DMS53 treated with DMSO at 0.1 percent for 48 hours (cell line): Measurements from ENCODE around the gene PIGU.

ENCODE experiments used
- DNase-seq: peaks from one replicate; lab custom pipeline; 2025; ENCODE audit not compliant: unreplicated experiment; lab: John Stamatoyannopoulos, UW

The PIGU gene

GRCh38 chr20:34560141-34560523 lies 116.8 kb downstream of the PIGU start:
- DNase-seq = no peak

- no peak for DNase-seq
Measured at GRCh38 chr20:34559311-34560140, 117.4 kb downstream of the PIGU start.

GRCh38 chr20:34558320-34559218 lies 118.3 kb downstream of the PIGU start, which contains the start of gene MAP1LC3A:
Gene MAP1LC3A (plus strand): TSS chr20:34558718. CDS start chr20:34558869, 151 bp downstream.
- DNase-seq = peak; percentile 84

- DNase-seq = peak; percentile 49
Measured at GRCh38 chr20:34557936-34558319, 119.0 kb downstream of the PIGU start.

- DNase-seq = no peak
Measured at GRCh38 chr20:34553366-34553867, 123.5 kb downstream of the PIGU start.

- no peak for DNase-seq
Measured at GRCh38 chr20:34552569-34552968, 124.3 kb downstream of the PIGU start.

GRCh38 chr20:34549929-34550305 lies 127.0 kb downstream of the PIGU start:
- DNase-seq = no peak

GRCh38 chr20:34549291-34549928 lies 127.5 kb downstream of the PIGU start:
- DNase-seq = no peak

- DNase-seq = no peak
Measured at GRCh38 chr20:34547844-34548613, 128.9 kb downstream of the PIGU start.

GRCh38 chr20:34546751-34547181 lies 130.1 kb downstream of the PIGU start:
- DNase-seq = peak; percentile 87

- no peak for DNase-seq
Measured at GRCh38 chr20:34544109-34544796, 132.6 kb downstream of the PIGU start.

GRCh38 chr20:34543463-34544056 lies 133.3 kb downstream of the PIGU start:
- DNase-seq = no peak

GRCh38 chr20:34542439-34542838 lies 134.5 kb downstream of the PIGU start:
- no peak for DNase-seq

- DNase-seq = no peak
Measured at GRCh38 chr20:34541917-34542316, 135.0 kb downstream of the PIGU start.

GRCh38 chr20:34541264-34541901 lies 135.5 kb downstream of the PIGU start:
- no peak for DNase-seq

GRCh38 chr20:34540596-34541263 lies 136.2 kb downstream of the PIGU start:
- DNase-seq = no peak

- DNase-seq = no peak
Measured at GRCh38 chr20:34539756-34540155, 137.1 kb downstream of the PIGU start.

GRCh38 chr20:34538671-34539123 lies 138.2 kb downstream of the PIGU start:
- DNase-seq = peak; percentile 43
